ENCODE measurements around the gene ACKR2.
"Not testable (repeated sequence)": the region's sequence is repeated elsewhere in the genome, so short reads cannot be mapped to it uniquely, and the experiment has no call there.

Gene ACKR2

DNA sequence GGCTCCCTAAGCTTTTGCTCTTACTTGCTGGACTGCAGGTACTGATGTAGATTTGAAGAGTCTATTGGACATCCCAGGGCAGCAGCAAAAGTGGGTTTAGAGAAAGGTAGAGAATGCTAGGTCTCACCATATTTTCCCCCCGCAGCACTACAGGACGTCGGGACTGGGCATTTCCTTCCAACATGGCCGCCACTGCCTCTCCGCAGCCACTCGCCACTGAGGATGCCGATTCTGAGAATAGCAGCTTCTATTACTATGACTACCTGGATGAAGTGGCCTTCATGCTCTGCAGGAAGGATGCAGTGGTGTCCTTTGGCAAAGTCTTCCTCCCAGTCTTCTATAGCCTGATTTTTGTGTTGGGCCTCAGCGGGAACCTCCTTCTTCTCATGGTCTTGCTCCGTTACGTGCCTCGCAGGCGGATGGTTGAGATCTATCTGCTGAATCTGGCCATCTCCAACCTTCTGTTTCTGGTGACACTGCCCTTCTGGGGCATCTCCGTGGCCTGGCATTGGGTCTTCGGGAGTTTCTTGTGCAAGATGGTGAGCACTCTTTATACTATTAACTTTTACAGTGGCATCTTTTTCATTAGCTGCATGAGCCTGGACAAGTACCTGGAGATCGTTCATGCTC lies 55.2 kb downstream of the ACKR2 start:
- DNase-seq = no peak

DNA sequence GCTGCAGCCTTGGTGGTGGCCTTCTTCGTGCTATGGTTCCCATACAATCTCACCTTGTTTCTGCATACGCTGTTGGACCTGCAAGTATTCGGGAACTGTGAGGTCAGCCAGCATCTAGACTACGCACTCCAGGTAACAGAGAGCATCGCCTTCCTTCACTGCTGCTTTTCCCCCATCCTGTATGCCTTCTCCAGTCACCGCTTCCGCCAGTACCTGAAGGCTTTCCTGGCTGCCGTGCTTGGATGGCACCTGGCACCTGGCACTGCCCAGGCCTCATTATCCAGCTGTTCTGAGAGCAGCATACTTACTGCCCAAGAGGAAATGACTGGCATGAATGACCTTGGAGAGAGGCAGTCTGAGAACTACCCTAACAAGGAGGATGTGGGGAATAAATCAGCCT lies 56.0 kb downstream of the ACKR2 start:
- DNase-seq = no peak

DNA sequence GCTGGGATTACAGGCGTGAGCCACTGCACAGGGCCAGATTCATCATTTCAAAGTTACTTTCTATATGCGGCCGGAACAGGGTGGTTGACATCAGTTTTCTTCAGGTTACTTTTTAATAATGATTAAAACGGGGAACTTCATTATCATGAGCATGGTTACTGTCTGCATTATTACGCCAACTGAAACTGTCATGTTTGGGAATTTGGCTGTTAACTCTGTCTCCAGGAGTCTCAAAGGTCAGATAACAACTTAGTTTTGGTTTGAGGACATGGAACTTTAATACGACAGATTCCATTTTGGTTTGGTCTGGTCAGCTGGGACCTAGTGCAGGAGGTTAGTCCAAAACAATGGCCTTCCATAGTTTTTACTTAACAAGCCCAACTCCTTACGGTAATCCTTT lies 57.9 kb downstream of the ACKR2 start:
- DNase-seq = no peak

DNA sequence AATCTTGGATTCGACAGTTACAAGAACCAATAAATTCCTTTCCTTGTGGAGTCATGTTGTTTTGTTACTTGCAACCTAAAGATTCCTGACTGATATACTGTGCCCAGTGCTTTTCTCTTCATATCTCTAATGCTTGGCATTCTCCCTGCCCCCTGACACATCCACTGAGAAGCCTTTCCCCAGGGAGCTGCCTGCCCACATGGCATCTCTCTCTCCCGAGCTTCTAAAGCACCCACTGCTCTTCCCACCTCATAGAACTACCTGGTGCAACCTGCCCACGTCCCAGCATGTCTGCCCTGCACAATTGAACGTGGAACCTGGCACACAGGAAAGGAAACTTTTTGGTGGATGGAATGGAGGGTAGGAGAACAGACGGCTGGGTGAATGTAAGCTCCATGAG lies 59.6 kb downstream of the ACKR2 start:
- DNase-seq = no peak

DNA sequence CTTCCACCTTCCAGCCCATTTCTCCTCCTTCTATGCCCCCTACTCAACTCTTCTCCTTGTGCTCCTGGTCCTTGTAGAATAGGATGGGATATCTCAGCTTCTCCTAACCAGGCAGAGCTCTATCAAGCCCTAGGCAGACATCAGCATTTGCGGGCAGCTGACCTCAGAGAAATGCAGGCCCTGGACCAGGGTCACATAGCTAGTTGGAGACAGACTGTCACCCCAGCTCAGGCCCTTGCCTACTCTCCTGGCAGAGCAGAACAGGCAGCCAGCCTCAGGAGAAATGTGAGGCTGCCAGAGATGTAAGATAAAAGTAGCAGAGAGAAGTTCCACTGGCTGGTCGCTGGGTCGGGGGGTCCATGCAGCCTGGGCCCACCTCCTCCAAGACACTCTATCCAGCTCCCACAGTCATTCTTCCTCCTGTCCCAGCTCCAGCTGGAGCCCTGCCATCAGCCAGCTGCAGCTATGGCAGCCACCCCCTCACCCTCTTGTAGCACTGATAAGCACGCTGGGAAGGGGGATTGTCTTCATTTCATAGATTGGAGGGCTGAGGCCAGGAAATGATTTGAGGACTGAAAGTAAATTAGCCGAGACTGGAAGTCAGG lies 62.4 kb downstream of the ACKR2 start:
- no peak for DNase-seq

DNA sequence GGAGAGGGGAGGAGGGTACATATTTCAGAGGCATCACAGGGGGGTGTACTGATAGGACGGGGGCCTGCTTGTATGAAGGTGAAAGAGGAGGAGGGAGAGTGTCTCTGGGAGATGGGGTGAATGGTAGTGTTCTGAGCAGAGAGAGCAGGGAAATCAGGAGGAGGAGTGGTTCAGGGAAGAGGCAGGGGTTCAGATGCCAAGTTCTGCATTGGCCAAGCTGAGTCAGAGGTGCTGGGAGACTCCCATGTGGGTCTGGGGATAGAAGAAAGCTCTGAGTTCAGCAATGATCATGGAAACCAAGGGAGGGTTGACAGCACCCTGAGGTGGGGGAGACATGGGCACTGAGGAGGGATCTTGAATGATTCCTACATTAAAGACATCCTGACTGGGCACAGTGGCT lies 63.5 kb downstream of the ACKR2 start:
- no peak for DNase-seq

DNA sequence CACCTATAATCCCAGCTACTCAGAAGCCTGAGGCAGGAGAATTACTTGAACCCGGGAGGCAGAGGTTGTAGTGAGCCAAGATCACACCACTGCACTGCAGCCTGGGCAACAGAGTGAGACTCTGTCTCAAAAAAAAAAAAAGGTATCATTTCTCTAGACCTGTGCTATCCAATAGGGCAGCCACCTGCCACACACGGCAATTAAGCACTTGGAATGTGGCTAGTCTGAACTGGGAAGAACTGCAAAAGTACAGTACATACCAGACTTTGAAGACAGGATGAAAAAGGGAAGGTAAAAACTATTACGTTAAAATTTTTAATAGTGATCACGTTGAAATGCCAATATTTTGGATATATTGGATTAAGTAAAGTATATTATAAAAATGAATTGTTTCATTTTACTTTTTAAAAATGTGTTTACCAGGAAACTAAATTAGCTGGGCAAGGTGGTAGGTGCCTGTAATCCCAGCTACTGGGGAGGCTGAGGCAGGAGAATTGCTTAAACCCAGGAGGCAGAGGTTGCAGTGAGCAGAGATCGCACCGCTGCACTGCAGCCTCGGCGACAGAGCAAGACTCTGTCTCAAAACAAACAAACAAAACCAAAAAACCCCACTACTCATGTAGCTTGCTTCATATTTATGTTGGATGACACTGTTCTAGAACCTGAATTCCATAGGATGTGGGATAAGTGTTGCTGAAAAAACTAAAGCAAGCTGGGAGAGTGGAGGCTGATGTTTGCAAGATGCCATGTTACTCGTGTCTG lies 64.2 kb downstream of the ACKR2 start:
- DNase-seq = no peak

DNA sequence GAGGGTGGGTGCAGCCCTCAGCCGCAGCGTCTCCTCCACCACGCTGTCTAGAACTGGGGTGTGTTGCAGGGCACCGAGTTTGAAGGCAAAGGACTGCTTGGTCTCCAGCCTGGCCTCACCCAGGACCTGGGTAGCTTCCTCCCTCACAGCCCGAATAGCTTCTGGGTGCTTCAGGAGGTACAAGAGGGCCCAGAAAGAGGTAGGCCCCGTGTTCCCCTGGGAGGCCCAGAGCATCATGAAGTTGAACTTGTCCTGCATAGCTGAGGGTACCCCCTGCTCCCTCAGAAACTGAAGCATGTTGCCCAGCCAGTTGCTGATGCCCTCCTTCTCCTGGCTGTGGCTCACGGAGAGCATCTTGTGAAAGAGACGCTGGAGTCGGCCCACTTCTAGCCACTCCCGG lies 65.5 kb downstream of the ACKR2 start:
- DNase-seq = no peak

DNA sequence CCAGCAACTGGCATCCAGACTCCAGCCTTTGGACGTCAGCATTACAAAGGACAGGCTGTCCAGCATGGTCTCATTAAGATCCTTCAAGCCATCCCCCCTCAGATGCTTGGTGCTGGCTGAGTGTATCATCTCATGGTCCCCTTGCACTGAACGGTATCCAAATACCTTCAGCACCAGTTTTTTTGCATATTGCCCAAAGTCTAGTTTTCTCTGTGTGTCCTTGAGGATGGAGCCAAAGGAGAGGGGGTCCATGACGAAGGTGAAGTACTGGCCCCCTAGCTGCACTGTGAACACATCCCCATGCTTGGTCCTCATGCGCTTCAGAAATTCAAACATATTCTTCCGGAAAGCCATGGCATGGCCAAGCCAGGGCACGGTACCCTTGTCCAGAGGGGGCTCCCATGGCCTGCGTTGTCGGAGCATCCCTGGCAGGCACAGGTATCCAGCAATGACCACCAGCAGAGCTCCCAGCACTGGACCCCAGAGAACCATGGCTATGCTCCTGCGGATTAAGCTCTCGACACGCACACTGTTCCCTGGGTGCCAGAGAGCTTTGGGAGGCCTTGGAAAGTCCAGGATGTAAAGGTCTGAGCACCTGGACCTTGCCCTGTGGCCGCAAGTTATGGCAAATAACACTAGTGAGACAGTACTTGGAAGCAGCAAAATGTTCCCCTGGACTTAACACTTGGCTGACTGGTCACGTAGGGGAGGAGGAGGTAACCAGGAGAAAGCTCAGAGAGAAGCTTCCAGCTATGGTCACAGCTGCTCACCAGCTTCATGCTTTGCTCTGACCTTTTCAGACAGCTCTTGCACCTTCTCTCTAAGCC lies 66.3 kb downstream of the ACKR2 start, which contains the start of gene CYP8B1:
Gene CYP8B1, minus strand, starts transcription at position 555 of the 827 bp plus-strand sequence. Its CDS starts 63 bp downstream, at position 492.
- no peak for DNase-seq

DNA sequence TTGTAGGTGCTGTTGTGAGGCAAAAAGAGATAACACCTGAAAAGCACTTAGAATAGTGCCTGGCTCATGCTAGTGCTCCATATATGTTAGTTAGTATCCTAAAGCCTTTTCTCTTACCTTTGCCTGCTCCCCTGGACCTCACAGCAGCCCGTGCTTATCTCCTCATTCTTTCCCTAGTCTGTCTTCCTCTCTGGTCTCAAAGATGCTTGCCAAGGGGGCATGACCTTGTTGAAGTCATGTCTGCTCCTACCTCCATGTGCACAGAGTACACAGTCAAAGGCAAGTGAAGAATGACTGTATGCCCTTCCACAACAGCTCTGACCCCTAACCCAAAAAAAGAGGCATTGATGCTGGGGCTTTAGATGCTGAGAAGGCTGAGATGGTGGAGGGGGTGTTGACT lies 67.2 kb downstream of the ACKR2 start:
- DNase-seq = no peak

DNA sequence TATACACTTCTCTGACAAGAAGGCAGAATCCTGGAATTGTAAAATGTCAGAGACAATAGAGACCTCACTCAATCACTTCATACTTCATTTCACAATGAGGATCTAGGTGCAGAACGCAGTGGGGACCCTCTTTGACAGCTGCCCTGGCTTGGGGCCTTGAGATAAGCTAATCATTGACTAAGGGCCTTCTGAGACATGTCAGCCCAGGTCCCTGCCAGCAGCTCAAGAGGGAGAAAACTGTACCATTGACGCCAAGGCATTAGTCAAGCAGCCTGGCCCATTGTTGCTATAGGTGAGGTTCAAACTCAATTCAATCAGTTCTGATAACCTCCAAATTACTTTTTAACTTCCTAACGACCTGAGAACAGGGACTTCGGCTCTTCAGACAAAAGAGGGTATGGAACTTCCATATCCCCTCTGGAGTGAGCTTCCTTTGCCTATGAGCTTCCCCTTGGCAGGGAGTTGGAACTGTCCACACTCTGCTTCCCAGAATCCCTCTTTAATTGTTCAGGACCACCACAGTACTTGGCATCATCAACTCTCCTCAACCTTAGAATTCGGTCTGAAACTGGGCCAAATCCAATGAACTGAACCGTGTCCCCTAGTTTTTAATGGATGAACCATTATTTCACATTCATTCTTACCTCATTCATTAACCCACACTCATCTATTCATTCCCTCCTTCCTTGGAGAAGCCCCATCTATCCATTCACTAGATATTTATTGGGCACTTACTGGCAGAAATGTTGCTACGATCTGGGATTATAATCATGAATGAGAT lies 67.9 kb downstream of the ACKR2 start:
- no peak for DNase-seq

DNA sequence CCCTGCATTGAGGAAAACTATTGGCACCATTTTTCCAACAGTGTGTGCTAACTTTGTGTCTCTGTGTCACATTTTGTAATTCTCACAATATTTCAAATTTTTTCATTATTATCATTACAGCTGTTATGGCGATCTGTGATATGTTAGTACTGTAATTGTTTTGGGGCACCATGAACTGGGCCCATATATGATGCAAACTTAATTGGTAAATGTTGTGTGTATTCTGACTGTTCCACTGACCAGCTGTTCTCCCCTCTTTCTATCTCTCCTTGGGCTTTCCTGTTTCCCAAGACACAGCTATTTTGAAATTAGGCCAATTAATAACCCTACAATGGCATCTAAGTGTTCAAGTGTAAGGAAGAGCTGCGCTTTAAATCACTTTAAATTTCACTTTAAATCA lies 68.6 kb downstream of the ACKR2 start:
- no peak for DNase-seq

DNA sequence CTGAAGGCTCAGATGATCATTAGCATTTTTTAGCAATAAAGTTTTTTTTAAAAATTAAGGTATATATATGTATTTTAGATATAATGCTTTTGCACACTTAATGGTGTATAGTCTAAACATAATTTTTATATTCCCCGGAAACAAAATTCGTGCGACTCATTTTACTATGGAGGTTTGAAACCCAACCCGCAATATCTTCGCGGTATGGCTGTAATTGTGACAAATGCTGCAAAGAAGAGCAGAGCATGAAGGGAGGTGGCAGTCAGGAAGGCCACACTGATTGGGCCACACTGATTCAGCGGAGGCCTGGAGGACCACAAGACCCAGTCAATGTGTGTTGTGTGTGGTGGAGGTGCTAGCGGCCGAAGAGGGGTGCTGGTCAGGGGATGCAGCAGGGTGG lies 70.9 kb downstream of the ACKR2 start:
- no peak for DNase-seq

DNA sequence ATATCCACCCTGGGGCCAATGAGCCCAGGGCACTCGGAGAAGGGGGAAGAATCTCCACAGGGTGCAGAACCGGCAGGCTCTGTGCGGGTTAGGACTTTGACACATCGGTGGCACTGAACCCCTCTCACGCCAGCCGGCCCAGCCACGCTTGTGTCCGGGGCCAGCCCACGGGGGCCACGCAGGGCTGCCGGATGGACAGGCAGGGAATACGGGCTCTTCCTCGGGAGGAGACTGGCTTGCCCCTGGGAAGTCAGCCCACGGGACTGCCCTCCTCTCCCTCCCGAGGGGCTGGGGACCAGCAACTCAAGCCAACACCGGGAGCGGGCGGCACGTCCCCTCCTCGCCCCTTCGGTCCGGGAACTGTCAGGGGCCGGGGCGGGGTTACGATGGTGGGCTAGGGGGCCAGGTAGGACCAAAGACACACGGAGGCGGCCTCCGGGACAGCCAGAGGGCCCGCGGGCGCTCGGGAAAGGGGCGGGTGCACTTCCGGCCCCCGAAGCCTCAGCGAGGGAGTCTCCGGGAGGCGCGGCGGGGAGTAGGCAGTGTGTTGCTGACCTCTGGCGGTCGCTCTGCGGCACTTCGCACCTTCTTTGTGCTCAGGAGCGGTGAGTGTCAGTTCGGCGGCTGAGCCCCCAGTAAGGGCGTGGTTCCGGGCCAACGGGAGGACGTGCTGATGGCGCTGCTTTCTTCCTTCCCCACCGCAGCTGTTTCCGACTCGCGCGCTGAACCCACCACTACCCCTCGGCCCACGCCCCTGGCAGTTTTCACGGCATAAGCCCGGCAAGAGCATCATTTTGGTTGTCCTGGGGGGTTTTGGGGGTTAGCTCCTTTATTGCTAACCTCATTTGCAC lies 71.6 kb downstream of the ACKR2 start:
- DNase-seq = peak; percentile 84

DNA sequence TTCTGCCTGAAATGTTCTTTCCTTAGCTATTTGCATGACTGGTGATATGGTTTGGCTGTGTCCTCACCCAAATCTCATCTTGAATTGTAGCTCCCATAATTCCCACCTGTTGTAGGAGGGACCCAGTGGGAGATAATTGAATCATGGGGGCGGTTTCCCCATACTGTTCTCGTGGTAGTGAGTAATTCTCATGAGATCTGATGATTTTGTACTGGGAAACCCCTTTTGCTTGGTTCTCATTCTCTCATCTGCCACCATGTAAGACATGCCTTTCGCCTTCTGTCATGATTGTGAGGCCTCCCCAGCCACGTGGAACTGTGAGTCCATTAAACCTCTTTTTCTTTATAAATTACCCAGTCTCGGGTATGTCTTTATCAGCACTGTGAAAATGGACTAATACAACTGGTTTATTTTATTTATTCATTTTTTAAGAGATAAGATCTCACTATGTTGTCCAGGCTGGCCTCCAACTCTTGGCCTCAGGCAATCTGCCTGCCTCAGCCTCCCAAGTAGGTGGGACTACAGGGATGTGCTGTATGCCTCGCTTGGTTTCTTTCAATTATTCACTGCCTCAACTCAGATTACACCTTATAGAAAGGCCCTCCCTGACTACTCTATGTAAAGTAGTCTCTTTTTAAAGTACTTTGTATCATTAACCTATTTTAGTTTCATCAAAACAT lies 74.1 kb downstream of the ACKR2 start:
- DNase-seq = not testable (repeated sequence)

DNA sequence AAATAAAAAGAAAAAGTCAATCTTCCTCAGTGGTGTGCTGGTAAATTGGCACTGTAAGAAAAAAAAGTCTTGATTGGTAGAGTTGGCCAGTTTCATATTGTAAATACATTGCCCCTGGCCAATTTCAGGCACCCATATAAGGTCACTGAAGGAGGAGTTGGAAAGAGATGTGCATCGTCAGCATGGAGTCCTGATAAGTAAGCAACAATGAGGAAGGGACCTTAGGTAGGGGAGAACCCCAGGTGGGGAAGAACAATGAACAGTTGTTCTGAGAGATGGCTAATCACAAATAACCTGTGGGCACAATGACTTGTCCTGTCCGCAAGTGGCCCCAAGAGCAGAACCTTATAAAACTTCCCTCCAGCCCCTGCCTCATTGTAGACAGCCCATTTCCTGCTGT lies 75.1 kb downstream of the ACKR2 start:
- no peak for DNase-seq

DNA sequence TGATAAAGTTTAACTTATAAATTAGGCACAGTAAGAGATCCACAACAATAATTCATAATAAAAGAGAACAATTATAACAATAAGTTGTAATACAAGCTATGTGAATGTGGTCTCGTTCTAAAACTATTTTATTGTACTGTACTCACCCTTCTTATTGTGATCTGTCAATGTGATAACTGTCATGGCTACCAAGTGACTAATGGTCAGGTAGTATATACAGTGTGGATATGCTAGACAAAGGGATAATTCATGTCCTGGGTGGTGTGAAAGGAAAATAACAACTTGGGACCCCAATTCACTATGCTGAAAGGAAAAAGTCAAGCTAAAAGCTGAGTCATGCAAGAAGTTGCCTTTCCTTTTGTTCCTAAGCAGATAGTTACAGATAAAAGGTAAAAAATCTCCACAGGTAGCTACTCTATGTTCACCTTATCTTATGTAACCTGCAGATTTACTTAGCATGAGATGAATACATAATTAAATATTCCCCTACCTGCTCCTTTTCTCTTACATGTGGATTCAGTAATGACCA lies 77.1 kb downstream of the ACKR2 start:
- no peak for DNase-seq

DNA sequence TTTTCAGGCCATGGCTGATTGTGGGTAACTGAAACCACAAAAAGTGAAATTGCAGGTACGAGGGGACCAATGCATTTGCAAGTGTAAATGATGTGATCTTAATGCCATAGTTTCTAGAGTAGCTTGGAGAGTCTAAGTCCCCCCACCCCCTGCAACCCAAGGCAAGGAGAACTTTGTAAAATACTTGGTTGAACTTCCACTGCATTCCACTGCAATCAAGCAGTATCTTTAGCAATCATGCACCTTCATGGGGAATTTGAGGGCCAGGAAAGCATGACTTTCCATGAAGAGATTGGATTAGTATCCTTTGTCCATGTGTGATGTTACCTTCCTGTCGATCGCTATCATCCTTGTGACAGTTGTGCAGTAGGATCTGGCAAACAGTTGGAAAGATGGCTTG lies 77.8 kb downstream of the ACKR2 start:
- no peak for DNase-seq

DNA sequence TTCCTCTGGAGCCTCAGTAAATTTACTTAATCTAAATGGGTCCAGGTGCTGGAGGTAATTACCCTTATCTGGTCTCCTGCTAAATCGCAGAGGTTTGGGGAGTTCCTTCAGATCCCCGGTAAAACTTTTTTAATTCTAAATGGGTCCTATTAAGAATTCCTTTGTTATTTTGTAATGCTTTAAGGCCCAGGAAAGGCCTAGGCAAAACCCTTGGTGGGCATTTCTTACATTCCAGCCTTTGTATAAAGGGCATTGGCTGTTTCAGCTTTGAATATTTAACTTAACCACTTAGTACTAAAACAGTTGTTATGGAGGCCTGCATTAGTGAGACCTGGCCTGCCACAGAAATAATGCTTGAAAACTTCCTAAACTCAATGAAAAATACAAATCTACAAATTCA lies 81.8 kb downstream of the ACKR2 start:
- DNase-seq = no peak

DNA sequence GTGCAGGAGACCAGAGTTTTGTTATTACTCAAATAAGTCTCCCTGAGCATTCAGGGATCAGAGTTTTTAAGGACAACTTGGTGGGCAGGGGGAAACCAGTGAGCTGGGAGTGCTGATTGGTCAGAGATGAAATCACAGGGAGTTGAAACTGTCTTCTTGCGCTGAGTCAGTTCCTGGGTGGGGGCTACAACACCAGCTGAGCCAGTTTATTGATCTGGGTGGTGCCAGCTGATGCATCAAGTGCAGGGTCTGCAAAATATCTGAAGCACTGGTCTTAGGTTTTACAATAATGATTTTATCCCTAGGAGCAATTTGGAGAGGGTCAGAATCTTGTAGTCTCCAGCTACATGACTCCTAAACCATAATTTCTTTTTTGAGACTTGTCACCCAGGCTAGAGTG lies 82.9 kb downstream of the ACKR2 start:
- DNase-seq = no peak
